ENCODE results near the gene FDX2.

Gene FDX2

GRCh38 chr19:10295847-10296591 lies 19.8 kb downstream of the FDX2 start:
- no peak for DNase-seq

DNA sequence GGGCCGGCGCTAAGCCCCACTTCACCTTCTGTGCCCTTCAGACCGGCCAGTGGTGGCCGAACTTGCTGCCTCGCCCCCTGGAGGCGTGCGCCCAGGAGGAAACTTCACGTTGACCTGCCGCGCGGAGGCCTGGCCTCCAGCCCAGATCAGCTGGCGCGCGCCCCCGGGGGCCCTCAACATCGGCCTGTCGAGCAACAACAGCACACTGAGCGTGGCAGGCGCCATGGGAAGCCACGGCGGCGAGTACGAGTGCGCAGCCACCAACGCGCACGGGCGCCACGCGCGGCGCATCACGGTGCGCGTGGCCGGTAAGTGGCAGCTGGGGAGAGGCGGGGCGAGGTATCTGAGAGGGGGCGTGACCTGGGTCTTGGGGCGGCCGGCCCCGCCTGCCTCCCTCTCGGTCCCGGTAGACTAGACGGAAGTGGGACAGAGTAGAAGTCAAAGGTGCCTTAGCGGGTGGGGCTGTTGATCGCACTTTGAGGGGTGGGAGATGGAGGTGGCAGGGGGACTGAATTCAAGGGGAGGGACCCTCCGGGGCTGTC lies 20.4 kb downstream of the FDX2 start:
- peak; percentile 66 for DNase-seq

DNA sequence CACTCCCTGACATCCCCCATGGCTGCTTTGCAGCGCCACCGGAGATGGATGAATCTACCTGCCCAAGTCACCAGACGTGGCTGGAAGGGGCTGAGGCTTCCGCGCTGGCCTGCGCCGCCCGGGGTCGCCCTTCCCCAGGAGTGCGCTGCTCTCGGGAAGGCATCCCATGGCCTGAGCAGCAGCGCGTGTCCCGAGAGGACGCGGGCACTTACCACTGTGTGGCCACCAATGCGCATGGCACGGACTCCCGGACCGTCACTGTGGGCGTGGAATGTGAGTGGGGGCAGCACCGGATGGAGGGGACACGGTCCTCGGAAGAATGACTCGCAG lies 21.5 kb downstream of the FDX2 start:
- DNase-seq = no peak

- no peak for DNase-seq
Observed at GRCh38 chr19:10293637-10294367, 22.0 kb downstream of the FDX2 start.

DNA sequence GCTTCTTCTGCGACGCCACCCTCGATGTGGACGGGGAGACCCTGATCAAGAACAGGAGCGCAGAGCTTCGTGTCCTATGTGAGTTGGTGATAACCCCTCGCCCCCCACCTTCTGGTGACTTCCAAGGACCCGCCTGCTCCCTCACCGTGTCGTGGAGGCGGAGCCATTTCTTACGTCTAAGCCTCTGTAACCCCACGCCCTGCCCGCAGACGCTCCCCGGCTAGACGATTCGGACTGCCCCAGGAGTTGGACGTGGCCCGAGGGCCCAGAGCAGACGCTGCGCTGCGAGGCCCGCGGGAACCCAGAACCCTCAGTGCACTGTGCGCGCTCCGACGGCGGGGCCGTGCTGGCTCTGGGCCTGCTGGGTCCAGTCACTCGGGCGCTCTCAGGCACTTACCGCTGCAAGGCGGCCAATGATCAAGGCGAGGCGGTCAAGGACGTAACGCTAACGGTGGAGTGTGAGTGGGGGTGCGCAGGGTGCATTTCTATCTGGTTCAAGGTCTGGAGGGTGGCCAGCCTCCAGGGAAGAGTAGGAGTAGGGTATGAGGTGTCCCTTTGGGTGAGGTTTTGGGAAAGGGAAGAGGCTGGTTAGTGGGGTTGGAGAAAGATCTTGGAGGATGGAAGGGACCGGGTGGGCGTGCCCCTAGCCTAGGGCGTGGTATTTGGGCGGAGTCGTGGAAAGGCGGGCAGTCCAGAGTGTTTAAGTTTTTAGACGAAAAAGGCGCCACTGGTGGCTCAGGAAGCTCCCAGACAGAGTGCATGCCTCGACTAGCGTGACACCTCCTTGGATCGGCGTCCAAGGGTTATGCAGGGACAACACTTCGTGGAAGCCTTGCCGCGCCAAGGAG lies 22.8 kb downstream of the FDX2 start:
- no peak for DNase-seq

DNA sequence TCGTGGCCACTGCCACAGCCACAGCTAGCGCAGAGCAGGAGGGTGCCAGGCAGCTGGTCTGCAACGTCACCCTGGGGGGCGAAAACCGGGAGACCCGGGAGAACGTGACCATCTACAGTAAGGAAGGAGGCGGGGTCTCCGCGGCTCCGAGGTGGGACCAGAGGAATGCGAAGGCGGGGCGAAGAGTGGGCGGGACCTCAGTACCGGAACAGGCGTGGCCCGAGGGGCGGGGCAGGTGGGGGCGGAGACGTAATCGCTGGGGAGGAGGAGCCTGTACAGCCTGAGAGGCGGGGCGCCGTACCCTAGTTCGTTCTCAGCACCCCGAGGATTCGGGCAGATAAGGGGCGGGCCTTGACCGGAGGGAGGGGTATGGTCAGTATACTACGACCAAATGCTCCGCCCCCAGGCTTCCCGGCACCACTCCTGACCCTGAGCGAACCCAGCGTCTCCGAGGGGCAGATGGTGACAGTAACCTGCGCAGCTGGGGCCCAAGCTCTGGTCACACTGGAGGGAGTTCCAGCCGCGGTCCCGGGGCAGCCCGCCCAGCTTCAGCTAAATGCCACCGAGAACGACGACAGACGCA lies 23.5 kb downstream of the FDX2 start:
- peak; percentile 63 for DNase-seq

- no peak for DNase-seq
Observed at GRCh38 chr19:10291554-10292205, 24.1 kb downstream of the FDX2 start.

- peak; percentile 53 for DNase-seq
Observed at GRCh38 chr19:10290876-10291553, 24.8 kb downstream of the FDX2 start.

DNA sequence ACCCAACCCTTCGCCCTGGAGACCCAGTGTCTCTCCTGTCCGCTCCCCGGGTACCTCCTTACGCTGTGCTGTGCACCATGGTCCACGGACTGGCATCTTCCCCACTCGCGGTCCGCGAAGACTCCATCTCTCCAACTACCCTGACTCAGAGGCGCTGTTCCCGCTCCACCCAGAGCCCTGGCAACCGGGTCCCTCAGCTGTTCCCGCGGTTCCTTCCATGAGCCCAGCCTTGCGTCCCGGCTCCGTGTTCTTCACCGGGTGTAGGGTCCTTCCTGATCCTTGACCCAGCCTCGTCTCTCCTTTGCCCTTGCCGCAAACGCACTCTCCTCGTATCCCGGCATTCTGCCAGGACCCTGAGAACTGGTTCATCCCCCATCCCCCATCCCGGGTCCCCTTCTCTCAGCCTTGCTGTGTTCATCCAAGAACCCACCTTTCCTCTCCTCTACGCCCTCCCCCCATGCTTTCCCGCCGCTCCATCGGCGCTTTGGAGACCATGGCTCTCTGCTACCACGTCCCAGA lies 25.4 kb downstream of the FDX2 start:
- no peak for DNase-seq

GRCh38 chr19:10289836-10290356 lies 25.9 kb downstream of the FDX2 start, which contains the start of gene ICAM5:
Gene ICAM5, plus strand, starts transcription at chr19:10289952. Its CDS starts 92 bp downstream, at chr19:10290044.
- peak; percentile 38 for DNase-seq

DNA sequence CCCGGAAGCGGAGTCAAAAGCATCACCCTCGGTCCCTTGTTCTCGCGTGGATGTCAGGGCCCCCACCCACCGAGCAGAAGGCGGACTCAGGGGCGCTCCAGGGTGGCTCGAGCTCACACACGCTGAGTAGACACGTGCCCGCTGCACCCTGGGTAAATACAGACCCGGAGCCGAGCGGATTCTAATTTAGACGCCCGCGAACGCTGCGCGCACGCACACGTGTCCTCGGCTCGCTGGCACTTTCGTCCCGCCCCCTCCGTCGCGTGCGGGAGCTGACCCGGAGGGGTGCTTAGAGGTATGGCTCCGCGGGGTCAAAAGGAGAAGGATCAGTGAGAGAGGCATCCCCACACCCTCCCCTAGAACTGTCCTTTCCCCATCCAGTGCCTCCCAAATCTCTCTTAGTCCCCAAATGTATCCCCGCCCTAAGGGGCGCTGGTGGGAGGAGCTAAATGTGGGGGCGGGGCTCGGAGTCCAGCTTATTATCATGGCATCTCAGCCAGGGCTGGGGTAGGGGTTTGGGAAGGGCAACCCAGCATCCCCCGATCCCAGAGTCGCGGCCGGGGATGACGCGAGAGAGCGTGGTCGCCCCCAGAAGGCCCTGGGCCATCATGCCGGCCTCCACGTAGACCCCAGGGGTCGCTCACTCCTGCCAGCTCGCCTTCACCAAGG lies 26.5 kb downstream of the FDX2 start:
- peak; percentile 64 for DNase-seq

DNA sequence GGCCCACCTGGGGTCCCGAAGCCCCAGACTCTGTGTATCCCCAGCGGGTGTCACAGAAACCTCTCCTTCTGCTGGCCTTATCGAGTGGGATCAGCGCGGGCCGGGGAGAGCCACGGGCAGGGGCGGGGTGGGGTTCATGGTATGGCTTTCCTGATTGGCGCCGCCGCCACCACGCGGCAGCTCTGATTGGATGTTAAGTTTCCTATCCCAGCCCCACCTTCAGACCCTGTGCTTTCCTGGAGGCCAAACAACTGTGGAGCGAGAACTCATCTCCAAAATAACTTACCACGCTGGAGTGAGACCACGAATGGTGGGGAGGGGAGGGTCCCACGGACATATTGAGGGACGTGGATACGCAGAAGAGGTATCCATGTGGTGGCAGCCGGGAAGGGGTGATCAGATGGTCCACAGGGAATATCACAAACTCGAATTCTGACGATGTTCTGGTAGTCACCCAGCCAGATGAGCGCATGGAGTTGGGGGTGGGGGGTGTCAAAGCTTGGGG lies 27.1 kb downstream of the FDX2 start:
- no peak for DNase-seq

- DNase-seq = no peak
Observed at GRCh38 chr19:10286803-10287737, 28.7 kb downstream of the FDX2 start, which contains the start of gene ICAM4. Gene ICAM4, plus strand, starts transcription at chr19:10286955. Its CDS starts 58 bp downstream, at chr19:10287013.

- DNase-seq = no peak
Observed at GRCh38 chr19:10285393-10285792, 30.4 kb downstream of the FDX2 start.

GRCh38 chr19:10284960-10285278 lies 30.9 kb downstream of the FDX2 start:
- DNase-seq = no peak

DNA sequence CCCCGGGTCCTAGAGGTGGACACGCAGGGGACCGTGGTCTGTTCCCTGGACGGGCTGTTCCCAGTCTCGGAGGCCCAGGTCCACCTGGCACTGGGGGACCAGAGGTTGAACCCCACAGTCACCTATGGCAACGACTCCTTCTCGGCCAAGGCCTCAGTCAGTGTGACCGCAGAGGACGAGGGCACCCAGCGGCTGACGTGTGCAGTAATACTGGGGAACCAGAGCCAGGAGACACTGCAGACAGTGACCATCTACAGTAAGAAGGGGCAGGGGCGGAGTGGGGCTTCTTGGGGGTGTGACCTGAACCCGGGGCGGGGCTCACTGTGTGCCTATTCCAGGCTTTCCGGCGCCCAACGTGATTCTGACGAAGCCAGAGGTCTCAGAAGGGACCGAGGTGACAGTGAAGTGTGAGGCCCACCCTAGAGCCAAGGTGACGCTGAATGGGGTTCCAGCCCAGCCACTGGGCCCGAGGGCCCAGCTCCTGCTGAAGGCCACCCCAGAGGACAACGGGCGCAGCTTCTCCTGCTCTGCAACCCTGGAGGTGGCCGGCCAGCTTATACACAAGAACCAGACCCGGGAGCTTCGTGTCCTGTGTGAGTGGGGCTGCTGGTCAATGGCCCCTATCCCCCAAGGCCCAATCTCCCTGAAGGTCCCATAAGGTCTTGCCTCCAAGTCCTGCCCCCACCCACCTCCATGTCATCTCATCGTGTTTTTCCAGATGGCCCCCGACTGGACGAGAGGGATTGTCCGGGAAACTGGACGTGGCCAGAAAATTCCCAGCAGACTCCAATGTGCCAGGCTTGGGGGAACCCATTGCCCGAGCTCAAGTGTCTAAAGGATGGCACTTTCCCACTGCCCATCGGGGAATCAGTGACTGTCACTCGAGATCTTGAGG lies 31.5 kb downstream of the FDX2 start:
- DNase-seq = no peak

GRCh38 chr19:10283301-10284064 lies 32.3 kb downstream of the FDX2 start:
- no peak for DNase-seq

Data from activated CD4-positive, alpha-beta T cell treated with anti-CD3 and anti-CD28 coated beads, Interleukin-2, amount 50 U/mL, for 1 hour (primary cell).